Calu3 (cell line): Measurements from ENCODE around the gene ZNF823. TPM values are rescaled to one million over a fixed set of nuclear protein-coding genes. Genes with fewer than 3 reads are reported as not detected.

Experiments used
- BruUV-seq: library from RNA; stranded (reverse); fragments of 400-500 nt; replicated peaks from 2 replicates; lab custom pipeline; 2021; lab: Mats Ljungman, UMichigan
- CTCF ChIA-PET: fragments of 300-600 bp; sonication (Branson Sonifier 250); formaldehyde crosslinking; loops from one replicate; lab custom pipeline; 2022; ENCODE audit warnings: antibody characterized with exemption; lab: Charles Lee
- DNase-seq: peaks from one replicate; pipeline ENCODE4 v3.0.0; 2022
- H3K27ac Mint-ChIP-seq: one replicate; pipeline ENCODE4 v1.8.0; 2022; ENCODE audit warnings: mixed read lengths; ENCODE audit not compliant: unreplicated experiment
- H3K27me3 Mint-ChIP-seq: one replicate; pipeline ENCODE4 v1.8.0; 2022; ENCODE audit warnings: mixed read lengths; ENCODE audit not compliant: unreplicated experiment
- H3K36me3 Mint-ChIP-seq: one replicate; pipeline ENCODE4 v1.8.0; 2022; ENCODE audit warnings: mild to moderate bottlenecking, moderate library complexity, mixed read lengths; ENCODE audit not compliant: insufficient read depth, unreplicated experiment
- H3K4me1 Mint-ChIP-seq: one replicate; pipeline ENCODE4 v1.8.0; 2022; ENCODE audit warnings: mild to moderate bottlenecking, low read depth, mixed read lengths; ENCODE audit not compliant: unreplicated experiment
- H3K4me3 Mint-ChIP-seq: one replicate; pipeline ENCODE4 v1.8.0; 2022; ENCODE audit warnings: mild to moderate bottlenecking, low read depth, moderate library complexity, mixed read lengths; ENCODE audit not compliant: unreplicated experiment
- H3K9me3 Mint-ChIP-seq: one replicate; pipeline ENCODE4 v1.8.0; 2022; ENCODE audit warnings: low read depth, mixed read lengths; ENCODE audit not compliant: unreplicated experiment
- CTCF ChIP-seq: fragments of 200-600 bp; IDR thresholded peaks from one replicate; pipeline ENCODE4 v1.8.0; 2022; ENCODE audit warnings: antibody characterized with exemption; ENCODE audit not compliant: unreplicated experiment
- intact Hi-C: fragments of 100-400 bp; cut with micrococcal nuclease; formaldehyde crosslinking; loops from one replicate; pipeline ENCODE4 v1.10.0; 2022; ENCODE audit not compliant: unreplicated experiment
- total RNA-seq: library from RNA; stranded (reverse); gene quantifications from 2 replicates; pipeline ENCODE4 v1.2.3, GENCODE V29; 2022

Gene ZNF823
- total RNA-seq, 1 experiment from 2014 or later = 7.4 TPM

- no TSS peak for BruUV-seq
- TF ChIP-seq CTCF = no peak
- intact Hi-C loops = no loop called here
Observed at GRCh38 chr19:11763117-11763516, 24.4 kb upstream of the ZNF823 start.

GRCh38 chr19:11759805-11760204 is 21.1 kb upstream of the ZNF823 start:
- no TSS peak for BruUV-seq
- Mint-ChIP-seq H3K36me3 (no peaks in the 10 kb centered on the region), H3K4me3 (no peak overlapping the region), H3K9me3 (peaks cover 6% of the 10 kb centered on the region), H3K27me3 (no peaks in the 10 kb centered on the region), H3K27ac (no peak overlapping the region), H3K4me1 (no peaks in the 10 kb centered on the region)
- intact Hi-C loops = no loop called here
- no peak for TF ChIP-seq CTCF
- CTCF ChIA-PET = no interaction called here
- no peak for DNase-seq

More at GRCh38 chr19:11763117-11763516, 24.4 kb upstream of the ZNF823 start:
- no peak overlapping the region for H3K4me3 Mint-ChIP-seq
- H3K27me3 Mint-ChIP-seq = no peaks in the 10 kb centered on the region
- H3K4me1 Mint-ChIP-seq = no peaks in the 10 kb centered on the region
- peaks cover 7% of the 10 kb centered on the region for H3K9me3 Mint-ChIP-seq
- CTCF ChIA-PET = no interaction called here
- no peak for DNase-seq
- peaks cover 18% of the 10 kb centered on the region for H3K36me3 Mint-ChIP-seq
- H3K27ac Mint-ChIP-seq = no peak overlapping the region

GRCh38 chr19:11756965-11757364 is 18.2 kb upstream of the ZNF823 start:
- no TSS peak for BruUV-seq
- no peak overlapping the region for H3K27ac Mint-ChIP-seq
- intact Hi-C loops = no loop called here
- no peak overlapping the region for H3K4me3 Mint-ChIP-seq
- CTCF ChIA-PET = no interaction called here
- H3K4me1 Mint-ChIP-seq = no peaks in the 10 kb centered on the region
- TF ChIP-seq CTCF = no peak
- H3K27me3 Mint-ChIP-seq = no peaks in the 10 kb centered on the region
- DNase-seq = no peak
- no peaks in the 10 kb centered on the region for H3K36me3 Mint-ChIP-seq
- H3K9me3 Mint-ChIP-seq = no peaks in the 10 kb centered on the region

- no peak for TF ChIP-seq CTCF
- CTCF ChIA-PET = no interaction called here
- BruUV-seq = no TSS peak
Observed at GRCh38 chr19:11754663-11755062, 15.9 kb upstream of the ZNF823 start.

More at GRCh38 chr19:11754663-11755062, 15.9 kb upstream of the ZNF823 start:
- no peak overlapping the region for H3K4me3 Mint-ChIP-seq
- no peaks in the 10 kb centered on the region for H3K27me3 Mint-ChIP-seq
- DNase-seq = no peak
- intact Hi-C loops = no loop called here
- H3K36me3 Mint-ChIP-seq = no peaks in the 10 kb centered on the region
- no peak overlapping the region for H3K27ac Mint-ChIP-seq
- H3K9me3 Mint-ChIP-seq = no peaks in the 10 kb centered on the region
- H3K4me1 Mint-ChIP-seq = no peaks in the 10 kb centered on the region
